Tongue (tissue), 3 donors: ENCODE results near the gene DNAJC2. TPM values are rescaled to one million over a fixed set of nuclear protein-coding genes. Genes with fewer than 3 reads are reported as not detected.
"Not testable (repeated sequence)": the region's sequence is repeated elsewhere in the genome, so short reads cannot be mapped to it uniquely, and the experiment has no call there.

Source experiments
- DNase-seq: peaks from one replicate; pipeline ENCODE4 v3.0.0-alpha.2; 2015
- small RNA-seq: library from RNA; depleted of rRNA; stranded (forward); fragments of <200 nt; gene quantifications from one replicate; pipeline ENCODE3, GENCODE V24; 2014; ENCODE audit warnings: low replicate concordance
- total RNA-seq: library from RNA; depleted of rRNA; stranded (reverse); fragments of >200 nt; gene quantifications from one replicate; pipeline ENCODE4 v1.2.3, GENCODE V29; 2014

Gene DNAJC2
- total RNA-seq, 1 donor from 2014 or later: 18.0 TPM

- not testable (repeated sequence) for DNase-seq
Measured at GRCh38 chr7:103266229-103266628, 78.3 kb downstream of the DNAJC2 start.

DNA sequence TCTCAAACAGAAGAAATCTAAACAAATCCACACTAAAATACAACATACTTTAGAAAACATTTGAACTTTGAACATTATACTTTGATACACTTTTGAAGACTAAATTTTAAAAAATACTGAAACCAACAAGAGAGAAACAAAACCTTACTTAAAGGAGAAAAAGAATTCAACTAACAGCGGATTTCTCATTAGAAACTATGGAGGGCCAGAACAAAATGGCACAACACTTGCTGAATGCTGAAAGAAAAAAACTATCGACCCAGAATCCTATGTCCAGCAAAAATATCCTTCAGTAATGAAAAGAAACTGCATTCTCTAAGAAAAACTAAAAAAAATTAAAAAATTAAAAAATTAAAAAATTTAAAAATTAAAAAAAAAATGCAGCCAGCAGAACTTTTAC lies 80.5 kb downstream of the DNAJC2 start:
- DNase-seq: not testable (repeated sequence)

Small RNA genes within 50 kb of the gene (small RNA-seq; reads per million reads assigned to genes)
- not detected for gene RPS29P16

Other genes starting within 250 kb of the DNAJC2 start
- gene NAPEPLD, start 195.7 kb downstream of the DNAJC2 start, total RNA-seq: 22.4 TPM
- 63.0 TPM for gene PMPCB, start 47.3 kb downstream of the DNAJC2 start, total RNA-seq
- gene PSMC2, start 2.9 kb upstream of the DNAJC2 start, total RNA-seq: 142 TPM
- gene SLC26A5, start 101.4 kb upstream of the DNAJC2 start, total RNA-seq: 0.21 TPM